AG10803 (cell line): ENCODE measurements around the gene SOWAHA.
"Not testable (repeated sequence)": the region's sequence is repeated elsewhere in the genome, so short reads cannot be mapped to it uniquely, and the experiment has no call there.

ENCODE experiments used
- DNase-seq: peaks from one replicate; pipeline ENCODE4 v3.0.0; 2010; ENCODE audit warnings: low read depth
- H3K4me3 ChIP-seq: 2 replicates; pipeline ENCODE4 v1.5.1; 2011; ENCODE audit warnings: mild to moderate bottlenecking, low read length, control low read depth
- TF ChIP-seq, protein P1 (sequence below): conservative IDR thresholded peaks from 2 replicates; pipeline ENCODE4 v1.5.1; 2011; ENCODE audit warnings: mild to moderate bottlenecking, low read length, control low read depth, inconsistent platforms

The SOWAHA gene

DNA sequence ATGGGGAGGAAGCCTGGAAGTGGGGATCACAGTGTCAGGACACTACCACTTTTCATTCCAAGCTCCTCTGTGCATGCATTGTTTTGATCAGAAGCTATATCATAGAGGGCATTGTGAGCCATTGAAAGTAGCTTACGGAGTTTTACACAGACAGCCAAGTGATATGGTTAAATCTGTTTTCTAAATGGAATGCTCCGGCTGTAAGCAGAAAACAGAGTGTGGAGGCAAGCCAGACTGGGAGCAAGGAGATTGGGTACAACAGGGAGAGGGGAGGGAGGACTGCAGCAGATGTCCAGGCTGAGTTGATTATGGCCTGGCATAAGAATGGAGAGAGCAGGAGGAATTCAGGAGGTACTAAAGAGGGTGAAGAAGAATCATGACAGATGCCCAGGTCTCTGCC is 15.5 kb upstream of the SOWAHA start:
- DNase-seq, result peak; percentile 68
- H3K4me3 ChIP-seq, result no peak overlapping the region

DNA sequence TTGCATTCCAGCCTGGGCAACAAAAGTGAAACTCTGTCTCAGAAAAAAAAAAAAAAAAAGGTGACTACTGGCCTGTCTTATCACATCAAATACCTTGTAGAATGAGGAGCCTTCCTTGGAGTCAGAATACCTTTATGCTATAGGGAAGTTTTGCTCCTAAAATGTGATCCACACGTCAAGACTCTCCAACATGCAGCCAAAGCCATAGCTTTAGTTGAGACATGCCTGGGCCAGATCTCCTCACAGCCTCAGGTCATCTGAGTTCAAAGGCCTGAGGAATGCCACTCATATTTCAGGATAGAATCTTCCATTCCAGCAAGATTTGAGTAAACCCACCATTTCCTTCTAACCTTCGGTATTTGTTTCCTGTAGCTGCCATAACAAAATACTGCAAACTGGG is 13.7 kb upstream of the SOWAHA start:
- TF ChIP-seq, protein P1, sequence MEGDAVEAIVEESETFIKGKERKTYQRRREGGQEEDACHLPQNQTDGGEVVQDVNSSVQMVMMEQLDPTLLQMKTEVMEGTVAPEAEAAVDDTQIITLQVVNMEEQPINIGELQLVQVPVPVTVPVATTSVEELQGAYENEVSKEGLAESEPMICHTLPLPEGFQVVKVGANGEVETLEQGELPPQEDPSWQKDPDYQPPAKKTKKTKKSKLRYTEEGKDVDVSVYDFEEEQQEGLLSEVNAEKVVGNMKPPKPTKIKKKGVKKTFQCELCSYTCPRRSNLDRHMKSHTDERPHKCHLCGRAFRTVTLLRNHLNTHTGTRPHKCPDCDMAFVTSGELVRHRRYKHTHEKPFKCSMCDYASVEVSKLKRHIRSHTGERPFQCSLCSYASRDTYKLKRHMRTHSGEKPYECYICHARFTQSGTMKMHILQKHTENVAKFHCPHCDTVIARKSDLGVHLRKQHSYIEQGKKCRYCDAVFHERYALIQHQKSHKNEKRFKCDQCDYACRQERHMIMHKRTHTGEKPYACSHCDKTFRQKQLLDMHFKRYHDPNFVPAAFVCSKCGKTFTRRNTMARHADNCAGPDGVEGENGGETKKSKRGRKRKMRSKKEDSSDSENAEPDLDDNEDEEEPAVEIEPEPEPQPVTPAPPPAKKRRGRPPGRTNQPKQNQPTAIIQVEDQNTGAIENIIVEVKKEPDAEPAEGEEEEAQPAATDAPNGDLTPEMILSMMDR, result no peak
- no peak for DNase-seq
- no peak overlapping the region for H3K4me3 ChIP-seq

More for the DNA sequence above, 15.5 kb upstream of the SOWAHA start:
- TF ChIP-seq, protein P1, result no peak

DNA sequence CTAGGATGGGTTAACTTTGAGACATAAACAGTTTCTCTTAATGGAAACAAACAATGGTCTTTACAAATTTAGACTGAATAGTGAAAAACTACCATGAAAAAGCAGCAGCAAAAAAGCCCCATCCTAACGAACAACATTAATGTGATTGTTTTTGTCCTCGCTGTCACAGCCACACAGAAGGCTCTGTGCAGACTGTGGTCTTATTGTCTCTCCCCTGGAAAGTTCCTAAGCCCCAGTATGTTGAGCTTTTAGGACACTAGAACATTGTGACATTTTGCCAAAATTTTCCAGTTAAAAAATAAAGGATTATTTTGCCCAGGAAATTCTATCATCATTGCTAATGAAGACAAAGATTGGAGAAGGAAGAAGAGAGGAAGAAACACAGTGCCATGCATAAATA is 12.6 kb upstream of the SOWAHA start:
- DNase-seq, result no peak
- H3K4me3 ChIP-seq, result no peak overlapping the region
- TF ChIP-seq, protein P1, result no peak

- TF ChIP-seq, protein P1, result 0 out of 2 replicates have a peak, but pooled peaks have one; percentile 10
- no peak overlapping the region for H3K4me3 ChIP-seq
- DNase-seq, result no peak
Measured at GRCh38 chr5:132802044-132802684, 10.9 kb upstream of the SOWAHA start.

- not testable (repeated sequence) for H3K4me3 ChIP-seq, DNase-seq
Measured at GRCh38 chr5:132802685-132803066, 10.4 kb upstream of the SOWAHA start.

- not testable (repeated sequence) for H3K4me3 ChIP-seq, DNase-seq
Measured at GRCh38 chr5:132804219-132804618, 8.9 kb upstream of the SOWAHA start.

- DNase-seq, result not testable (repeated sequence)
Measured at GRCh38 chr5:132805872-132806271, 7.2 kb upstream of the SOWAHA start.

GRCh38 chr5:132806804-132807162 is 6.3 kb upstream of the SOWAHA start:
- not testable (repeated sequence) for H3K4me3 ChIP-seq

More at GRCh38 chr5:132805872-132806271, 7.2 kb upstream of the SOWAHA start:
- H3K4me3 ChIP-seq, result not testable (repeated sequence)

DNA sequence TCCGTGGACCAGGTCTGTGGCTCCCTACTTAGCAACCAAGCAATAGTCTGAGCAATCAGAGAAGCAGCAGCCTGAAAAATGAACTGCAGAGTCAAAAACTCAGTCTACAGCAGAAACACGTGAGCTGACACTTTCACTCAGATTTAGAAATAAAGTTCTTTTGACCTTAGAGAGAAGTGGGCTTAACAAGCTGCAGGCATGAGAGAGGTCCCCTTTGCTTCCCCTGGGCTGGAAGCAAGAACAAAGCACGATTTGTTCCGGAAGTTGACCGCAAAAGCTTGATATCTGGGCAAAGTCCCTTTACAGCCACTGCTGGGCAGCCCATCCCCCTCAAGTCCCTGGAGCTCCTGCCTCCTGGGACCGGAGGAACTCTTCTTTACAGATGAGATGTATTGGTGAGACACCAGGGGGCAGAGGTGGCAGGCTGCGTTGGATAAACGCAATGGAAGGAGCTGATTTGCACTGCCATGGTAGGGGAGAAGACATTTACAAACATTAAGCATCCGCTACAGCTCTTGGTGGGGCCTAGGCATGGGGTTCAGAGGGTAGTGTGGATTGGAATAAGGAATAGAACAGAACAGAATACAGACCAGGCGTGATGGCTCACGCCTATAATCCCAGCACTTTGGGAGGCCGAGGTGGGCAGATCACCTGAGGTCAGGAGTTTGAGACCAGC is 5.8 kb upstream of the SOWAHA start:
- H3K4me3 ChIP-seq, result no peak overlapping the region
- DNase-seq, result no peak
- TF ChIP-seq, protein P1, result no peak

More at GRCh38 chr5:132806804-132807162, 6.3 kb upstream of the SOWAHA start:
- DNase-seq, result not testable (repeated sequence)
